ENCODE results near the gene TMEM117.

- TF ChIP-seq CTCF (conservative IDR thresholded peaks at IDR 0.05; ENCODE audit: low read depth, low read length) (no peak), EZH2 (IDR thresholded peaks at IDR 0.05; ENCODE audit: borderline replicate concordance, low read depth, low read length, poor library complexity, severe bottlenecking) (no peak)
These were observed 539.8 kb downstream of the TMEM117 start for GRCh38 chr12:44375694-44376093.

All from A673 (cell line).